HEK293 (cell line): ENCODE results near the gene NEK8.

ENCODE experiments used
- GFI1B ChIP-seq: fragments of 450-650 bp; formaldehyde crosslinking; IDR thresholded peaks from 2 replicates; pipeline ENCODE4 v1.5.1; 2016; ENCODE audit warnings: missing biosample characterization, missing genetic modification characterization
- GLI2 ChIP-seq: fragments of 450-650 bp; formaldehyde crosslinking; IDR thresholded peaks from 2 replicates; pipeline ENCODE4; 2017; ENCODE audit warnings: missing biosample characterization, missing genetic modification characterization, low read depth, borderline replicate concordance
- GLI4 ChIP-seq: fragments of 450-650 bp; formaldehyde crosslinking; IDR thresholded peaks from 2 replicates; pipeline ENCODE4 v1.5.1; 2016; ENCODE audit warnings: missing biosample characterization, missing genetic modification characterization
- HOXA7 ChIP-seq: sonication (generic); formaldehyde crosslinking; IDR thresholded peaks from 2 replicates; pipeline ENCODE4 v1.8.1; 2022; ENCODE audit warnings: missing genetic modification reagents, borderline replicate concordance
- REPIN1 ChIP-seq: fragments of 450-650 bp; formaldehyde crosslinking; IDR thresholded peaks from 2 replicates; pipeline ENCODE4 v1.5.1; 2017; ENCODE audit warnings: missing biosample characterization, missing genetic modification characterization, low read depth
- SALL2 ChIP-seq: fragments of 450-650 bp; formaldehyde crosslinking; IDR thresholded peaks from 2 replicates; pipeline ENCODE4 v1.5.0; 2017; ENCODE audit warnings: missing biosample characterization, mild to moderate bottlenecking, missing genetic modification characterization, borderline replicate concordance
- TRIM28 ChIP-seq: IDR thresholded peaks from 2 replicates; pipeline ENCODE4 v1.6.1; 2011; ENCODE audit warnings: low read length, control low read depth, borderline replicate concordance
- ZBTB20 ChIP-seq: fragments of 450-650 bp; formaldehyde crosslinking; IDR thresholded peaks from 2 replicates; pipeline ENCODE4 v1.5.1; 2016; ENCODE audit warnings: missing biosample characterization, missing genetic modification characterization
- ZFP37 ChIP-seq: fragments of 450-650 bp; formaldehyde crosslinking; IDR thresholded peaks from 2 replicates; pipeline ENCODE4 v1.5.1; 2016; ENCODE audit warnings: missing biosample characterization, missing genetic modification characterization
- ZFP69B ChIP-seq: fragments of 450-650 bp; formaldehyde crosslinking; IDR thresholded peaks from 2 replicates; pipeline ENCODE4 v1.5.1; 2016; ENCODE audit warnings: missing biosample characterization, missing genetic modification characterization
- ZNF138 ChIP-seq: fragments of 450-650 bp; formaldehyde crosslinking; IDR thresholded peaks from 2 replicates; pipeline ENCODE4 v1.5.1; 2016; ENCODE audit warnings: missing biosample characterization, missing genetic modification characterization, borderline replicate concordance
- ZNF175 ChIP-seq: fragments of 450-650 bp; formaldehyde crosslinking; IDR thresholded peaks from 2 replicates; pipeline ENCODE4 v1.5.1; 2016; ENCODE audit warnings: missing biosample characterization, missing genetic modification characterization
- ZNF202 ChIP-seq: fragments of 450-650 bp; formaldehyde crosslinking; IDR thresholded peaks from 2 replicates; pipeline ENCODE4 v1.5.1; 2016; ENCODE audit warnings: missing biosample characterization, missing genetic modification characterization, borderline replicate concordance
- ZNF221 ChIP-seq: fragments of 450-650 bp; formaldehyde crosslinking; IDR thresholded peaks from 2 replicates; pipeline ENCODE4 v1.5.1; 2017; ENCODE audit warnings: missing biosample characterization, missing genetic modification characterization, borderline replicate concordance
- ZNF274 ChIP-seq, 2 experiments: fragments of 200-500 bp in 1 of 2; fragments of 450-650 bp in 1 of 2; sonication (Bioruptor generic) in 1 of 2; formaldehyde crosslinking in 1 of 2; IDR thresholded peaks; 2 replicates each; pipeline versions ENCODE4 v1.5.1 to v1.6.1; 2014 to 2016; ENCODE audit warnings: borderline replicate concordance in 1 of 2, inconsistent platforms in 1 of 2, low read length in 1 of 2, missing biosample characterization in 1 of 2, missing genetic modification characterization in 1 of 2
- ZNF391 ChIP-seq: fragments of 450-650 bp; formaldehyde crosslinking; IDR thresholded peaks from 2 replicates; pipeline ENCODE4 v1.5.1; 2016; ENCODE audit warnings: low read depth, missing biosample characterization, missing genetic modification characterization, borderline replicate concordance
- ZNF394 ChIP-seq: fragments of 450-650 bp; formaldehyde crosslinking; IDR thresholded peaks from 2 replicates; pipeline ENCODE4 v1.5.1; 2016; ENCODE audit warnings: missing biosample characterization, missing genetic modification characterization, mild to moderate bottlenecking, moderate library complexity, borderline replicate concordance
- ZNF404 ChIP-seq: fragments of 450-650 bp; formaldehyde crosslinking; IDR thresholded peaks from 2 replicates; pipeline ENCODE4 v1.5.1; 2017; ENCODE audit warnings: missing biosample characterization, missing genetic modification characterization
- ZNF433 ChIP-seq: fragments of 450-650 bp; formaldehyde crosslinking; IDR thresholded peaks from 2 replicates; pipeline ENCODE4 v1.5.1; 2016; ENCODE audit warnings: missing biosample characterization, missing genetic modification characterization, low read depth
- ZNF473 ChIP-seq: fragments of 450-650 bp; formaldehyde crosslinking; IDR thresholded peaks from 2 replicates; pipeline ENCODE4 v1.5.1; 2017; ENCODE audit warnings: missing biosample characterization, missing genetic modification characterization
- ZNF558 ChIP-seq: fragments of 450-650 bp; formaldehyde crosslinking; IDR thresholded peaks from 2 replicates; pipeline ENCODE4 v1.5.1; 2016; ENCODE audit warnings: missing biosample characterization, missing genetic modification characterization
- ZNF600 ChIP-seq: fragments of 450-650 bp; formaldehyde crosslinking; IDR thresholded peaks from 2 replicates; pipeline ENCODE4 v1.5.1; 2016; ENCODE audit warnings: missing biosample characterization, missing genetic modification characterization
- ZNF660 ChIP-seq: fragments of 450-650 bp; IDR thresholded peaks from 2 replicates; pipeline ENCODE4 v1.5.1; 2018; ENCODE audit warnings: missing biosample characterization, mild to moderate bottlenecking, missing genetic modification characterization
- ZNF664 ChIP-seq: fragments of 450-650 bp; formaldehyde crosslinking; IDR thresholded peaks from 2 replicates; pipeline ENCODE4 v1.5.1; 2016; ENCODE audit warnings: missing biosample characterization, missing genetic modification characterization
- ZNF677 ChIP-seq: fragments of 450-650 bp; IDR thresholded peaks from 2 replicates; pipeline ENCODE4 v1.5.0; 2018; ENCODE audit warnings: missing biosample characterization, mild to moderate bottlenecking, missing genetic modification characterization, moderate library complexity
- ZNF76 ChIP-seq: fragments of 450-650 bp; formaldehyde crosslinking; IDR thresholded peaks from 2 replicates; pipeline ENCODE4; 2016; ENCODE audit warnings: low read depth, missing biosample characterization, missing genetic modification characterization, borderline replicate concordance
- ZNF830 ChIP-seq: fragments of 450-650 bp; IDR thresholded peaks from 2 replicates; pipeline ENCODE4 v1.5.0; 2018; ENCODE audit warnings: missing biosample characterization, missing genetic modification characterization, low read depth, mild to moderate bottlenecking, moderate library complexity
- TF ChIP-seq, protein P1 (sequence below): fragments of 450-650 bp; formaldehyde crosslinking; IDR thresholded peaks from 2 replicates; pipeline ENCODE4 v1.5.1; 2016; ENCODE audit warnings: missing biosample characterization, missing genetic modification characterization, borderline replicate concordance
- TF ChIP-seq, protein P2 (sequence below): fragments of 450-650 bp; formaldehyde crosslinking; IDR thresholded peaks from 2 replicates; pipeline ENCODE4 v1.5.1; 2017; ENCODE audit warnings: missing biosample characterization, missing genetic modification characterization
- TF ChIP-seq, protein P3 (sequence below): fragments of 450-650 bp; formaldehyde crosslinking; IDR thresholded peaks from 2 replicates; pipeline ENCODE4 v1.5.1; 2017; ENCODE audit warnings: missing biosample characterization, missing genetic modification characterization
- TF ChIP-seq, protein P4 (sequence below): fragments of 450-650 bp; formaldehyde crosslinking; IDR thresholded peaks from 2 replicates; pipeline ENCODE4 v1.5.1; 2016; ENCODE audit warnings: missing biosample characterization, missing genetic modification characterization

NEK8 gene

DNA sequence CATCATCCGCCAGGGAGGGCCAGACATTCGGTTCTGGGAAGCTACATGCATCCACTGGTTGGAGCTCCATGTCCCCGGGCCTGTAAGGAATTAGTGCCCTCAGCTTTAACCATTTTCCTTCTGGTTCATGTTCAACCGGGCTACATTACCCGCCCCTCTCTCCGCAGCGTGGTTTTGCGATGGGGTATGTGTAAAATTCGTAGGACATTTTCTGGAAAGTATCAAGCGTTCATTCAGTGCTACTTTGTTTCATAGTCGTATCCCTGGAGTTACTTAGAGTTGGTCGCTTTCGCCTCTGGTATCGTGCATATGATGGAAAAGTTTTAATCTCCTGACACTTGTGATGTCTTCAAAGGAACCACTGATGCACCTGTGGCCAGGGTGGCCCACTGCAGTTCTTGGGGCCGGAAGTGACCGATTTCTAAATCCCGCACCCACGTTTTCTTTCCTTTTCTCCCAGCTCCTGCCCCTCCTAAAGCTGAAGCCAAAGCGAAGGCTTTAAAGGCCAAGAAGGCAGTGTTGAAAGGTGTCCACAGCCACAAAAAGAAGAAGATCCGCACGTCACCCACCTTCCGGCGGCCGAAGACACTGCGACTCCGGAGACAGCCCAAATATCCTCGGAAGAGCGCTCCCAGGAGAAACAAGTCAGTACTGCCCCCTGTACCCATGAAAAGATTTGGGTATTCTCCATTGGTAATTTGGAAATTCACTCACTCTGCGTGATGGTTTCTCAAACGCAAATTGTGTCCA lies 8.2 kb upstream of the NEK8 start (continued):
- TF ChIP-seq ZNF558 (tag by site-specific recombination) (no peak), HOXA7 (CRISPR knock-in tag) (no peak), ZNF76 (tag by site-specific recombination) (no peak), ZBTB20 (no peak), ZNF221 (tag by site-specific recombination) (no peak), ZNF664 (tag by site-specific recombination) (no peak), GLI4 (tag by site-specific recombination) (no peak), GLI2 (tag by site-specific recombination) (no peak), ZFP69B (tag by site-specific recombination) (no peak), ZNF175 (tag by site-specific recombination) (no peak), ZFP37 (tag by site-specific recombination) (no peak), ZNF600 (tag by site-specific recombination) (no peak), ZNF677 (tag by site-specific recombination) (no peak), ZNF473 (tag by site-specific recombination) (no peak), SALL2 (tag by site-specific recombination) (no peak), ZNF404 (no peak), ZNF202 (tag by site-specific recombination) (no peak), ZNF660 (tag by site-specific recombination) (0 out of 2 replicates have a peak, but pooled peaks have one; percentile 8), ZNF138 (tag by site-specific recombination) (0 out of 2 replicates have a peak, but pooled peaks have one; percentile 1), ZNF391 (tag by site-specific recombination) (no peak), REPIN1 (tag by site-specific recombination) (no peak), ZNF433 (no peak), ZNF830 (no peak), TRIM28 (no peak), GFI1B (no peak), ZNF274 (IDR thresholded peaks at IDR 0.05; ENCODE audit: low read length) (no peak), ZNF274 (tag by site-specific recombination; IDR thresholded peaks at IDR 0.05; ENCODE audit: borderline replicate concordance) (no peak), ZNF394 (no peak)
- TF ChIP-seq, protein P1, sequence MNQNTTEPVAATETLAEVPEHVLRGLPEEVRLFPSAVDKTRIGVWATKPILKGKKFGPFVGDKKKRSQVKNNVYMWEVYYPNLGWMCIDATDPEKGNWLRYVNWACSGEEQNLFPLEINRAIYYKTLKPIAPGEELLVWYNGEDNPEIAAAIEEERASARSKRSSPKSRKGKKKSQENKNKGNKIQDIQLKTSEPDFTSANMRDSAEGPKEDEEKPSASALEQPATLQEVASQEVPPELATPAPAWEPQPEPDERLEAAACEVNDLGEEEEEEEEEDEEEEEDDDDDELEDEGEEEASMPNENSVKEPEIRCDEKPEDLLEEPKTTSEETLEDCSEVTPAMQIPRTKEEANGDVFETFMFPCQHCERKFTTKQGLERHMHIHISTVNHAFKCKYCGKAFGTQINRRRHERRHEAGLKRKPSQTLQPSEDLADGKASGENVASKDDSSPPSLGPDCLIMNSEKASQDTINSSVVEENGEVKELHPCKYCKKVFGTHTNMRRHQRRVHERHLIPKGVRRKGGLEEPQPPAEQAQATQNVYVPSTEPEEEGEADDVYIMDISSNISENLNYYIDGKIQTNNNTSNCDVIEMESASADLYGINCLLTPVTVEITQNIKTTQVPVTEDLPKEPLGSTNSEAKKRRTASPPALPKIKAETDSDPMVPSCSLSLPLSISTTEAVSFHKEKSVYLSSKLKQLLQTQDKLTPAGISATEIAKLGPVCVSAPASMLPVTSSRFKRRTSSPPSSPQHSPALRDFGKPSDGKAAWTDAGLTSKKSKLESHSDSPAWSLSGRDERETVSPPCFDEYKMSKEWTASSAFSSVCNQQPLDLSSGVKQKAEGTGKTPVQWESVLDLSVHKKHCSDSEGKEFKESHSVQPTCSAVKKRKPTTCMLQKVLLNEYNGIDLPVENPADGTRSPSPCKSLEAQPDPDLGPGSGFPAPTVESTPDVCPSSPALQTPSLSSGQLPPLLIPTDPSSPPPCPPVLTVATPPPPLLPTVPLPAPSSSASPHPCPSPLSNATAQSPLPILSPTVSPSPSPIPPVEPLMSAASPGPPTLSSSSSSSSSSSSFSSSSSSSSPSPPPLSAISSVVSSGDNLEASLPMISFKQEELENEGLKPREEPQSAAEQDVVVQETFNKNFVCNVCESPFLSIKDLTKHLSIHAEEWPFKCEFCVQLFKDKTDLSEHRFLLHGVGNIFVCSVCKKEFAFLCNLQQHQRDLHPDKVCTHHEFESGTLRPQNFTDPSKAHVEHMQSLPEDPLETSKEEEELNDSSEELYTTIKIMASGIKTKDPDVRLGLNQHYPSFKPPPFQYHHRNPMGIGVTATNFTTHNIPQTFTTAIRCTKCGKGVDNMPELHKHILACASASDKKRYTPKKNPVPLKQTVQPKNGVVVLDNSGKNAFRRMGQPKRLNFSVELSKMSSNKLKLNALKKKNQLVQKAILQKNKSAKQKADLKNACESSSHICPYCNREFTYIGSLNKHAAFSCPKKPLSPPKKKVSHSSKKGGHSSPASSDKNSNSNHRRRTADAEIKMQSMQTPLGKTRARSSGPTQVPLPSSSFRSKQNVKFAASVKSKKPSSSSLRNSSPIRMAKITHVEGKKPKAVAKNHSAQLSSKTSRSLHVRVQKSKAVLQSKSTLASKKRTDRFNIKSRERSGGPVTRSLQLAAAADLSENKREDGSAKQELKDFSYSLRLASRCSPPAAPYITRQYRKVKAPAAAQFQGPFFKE: no peak
- TF ChIP-seq, protein P2, sequence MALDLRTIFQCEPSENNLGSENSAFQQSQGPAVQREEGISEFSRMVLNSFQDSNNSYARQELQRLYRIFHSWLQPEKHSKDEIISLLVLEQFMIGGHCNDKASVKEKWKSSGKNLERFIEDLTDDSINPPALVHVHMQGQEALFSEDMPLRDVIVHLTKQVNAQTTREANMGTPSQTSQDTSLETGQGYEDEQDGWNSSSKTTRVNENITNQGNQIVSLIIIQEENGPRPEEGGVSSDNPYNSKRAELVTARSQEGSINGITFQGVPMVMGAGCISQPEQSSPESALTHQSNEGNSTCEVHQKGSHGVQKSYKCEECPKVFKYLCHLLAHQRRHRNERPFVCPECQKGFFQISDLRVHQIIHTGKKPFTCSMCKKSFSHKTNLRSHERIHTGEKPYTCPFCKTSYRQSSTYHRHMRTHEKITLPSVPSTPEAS: no peak
- TF ChIP-seq, protein P3, sequence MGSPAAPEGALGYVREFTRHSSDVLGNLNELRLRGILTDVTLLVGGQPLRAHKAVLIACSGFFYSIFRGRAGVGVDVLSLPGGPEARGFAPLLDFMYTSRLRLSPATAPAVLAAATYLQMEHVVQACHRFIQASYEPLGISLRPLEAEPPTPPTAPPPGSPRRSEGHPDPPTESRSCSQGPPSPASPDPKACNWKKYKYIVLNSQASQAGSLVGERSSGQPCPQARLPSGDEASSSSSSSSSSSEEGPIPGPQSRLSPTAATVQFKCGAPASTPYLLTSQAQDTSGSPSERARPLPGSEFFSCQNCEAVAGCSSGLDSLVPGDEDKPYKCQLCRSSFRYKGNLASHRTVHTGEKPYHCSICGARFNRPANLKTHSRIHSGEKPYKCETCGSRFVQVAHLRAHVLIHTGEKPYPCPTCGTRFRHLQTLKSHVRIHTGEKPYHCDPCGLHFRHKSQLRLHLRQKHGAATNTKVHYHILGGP (tag by site-specific recombination): no peak
- TF ChIP-seq, protein P4, sequence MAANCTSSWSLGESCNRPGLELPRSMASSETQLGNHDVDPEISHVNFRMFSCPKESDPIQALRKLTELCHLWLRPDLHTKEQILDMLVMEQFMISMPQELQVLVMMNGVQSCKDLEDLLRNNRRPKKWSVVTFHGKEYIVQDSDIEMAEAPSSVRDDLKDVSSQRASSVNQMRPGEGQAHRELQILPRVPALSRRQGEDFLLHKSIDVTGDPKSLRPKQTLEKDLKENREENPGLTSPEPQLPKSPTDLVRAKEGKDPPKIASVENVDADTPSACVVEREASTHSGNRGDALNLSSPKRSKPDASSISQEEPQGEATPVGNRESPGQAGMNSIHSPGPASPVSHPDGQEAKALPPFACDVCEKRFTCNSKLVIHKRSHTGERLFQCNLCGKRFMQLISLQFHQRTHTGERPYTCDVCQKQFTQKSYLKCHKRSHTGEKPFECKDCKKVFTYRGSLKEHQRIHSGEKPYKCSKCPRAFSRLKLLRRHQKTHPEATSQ (tag by site-specific recombination): no peak
